Kidney (tissue), 14 donors: ENCODE measurements around the gene PXDC1. TPM values are rescaled to one million over a fixed set of nuclear protein-coding genes. Genes with fewer than 3 reads are reported as not detected.

Experiments
- DNase-seq, 5 donors: peaks; one replicate each; pipeline ENCODE4 v3.0.0-alpha.2; 2013 to 2020
- FAIRE-seq: peaks from 2 replicates; lab custom pipeline; 2012; peaks lifted over from hg19 to GRCh38; lab: Jason Lieb, UNC
- H3K27ac ChIP-seq, 2 donors: one replicate each; pipeline ENCODE4 v1.7.0; 2013; ENCODE audit warnings: low read depth in 2 of 2, low read length in 2 of 2, inconsistent platforms in 1 of 2
- H3K27me3 ChIP-seq: one replicate; pipeline ENCODE4 v1.7.1; 2013; ENCODE audit warnings: low read length, inconsistent platforms; ENCODE audit not compliant: control insufficient read depth, insufficient read depth
- H3K36me3 ChIP-seq, 3 donors: one replicate each; pipeline versions ENCODE4 v1.7.0 to v1.7.1; 2013; ENCODE audit warnings: low read length in 3 of 3, control low read depth in 1 of 3, inconsistent platforms in 1 of 3; ENCODE audit not compliant: insufficient read depth in 3 of 3, control insufficient read depth in 2 of 3
- H3K4me1 ChIP-seq, 3 donors: one replicate each; pipeline versions ENCODE4 v1.7.0 to v1.7.1; 2013; ENCODE audit warnings: low read length in 3 of 3, inconsistent platforms in 1 of 3, low read depth in 1 of 3; ENCODE audit not compliant: control insufficient read depth in 2 of 3, insufficient read depth in 2 of 3
- H3K4me3 ChIP-seq, 3 donors: one replicate each; pipeline versions ENCODE4 v1.7.0 to v1.8.1; 2013; ENCODE audit warnings: low read length in 3 of 3, control low read depth in 1 of 3, inconsistent platforms in 1 of 3
- H3K9ac ChIP-seq, 3 donors: one replicate each; pipeline versions ENCODE4 v1.7.0 to v1.7.1; 2013; ENCODE audit warnings: low read length in 3 of 3, control low read depth in 1 of 3, inconsistent platforms in 1 of 3
- H3K9me3 ChIP-seq, 3 donors: one replicate each; pipeline versions ENCODE4 v1.7.0 to v1.7.1; 2013; ENCODE audit warnings: low read length in 3 of 3, control low read depth in 1 of 3, inconsistent platforms in 1 of 3; ENCODE audit not compliant: control insufficient read depth in 2 of 3, insufficient read depth in 1 of 3
- CTCF ChIP-seq: IDR thresholded peaks from 3 replicates; pipeline ENCODE4 v1.5.1; 2012; ENCODE audit warnings: mild to moderate bottlenecking, moderate library complexity, borderline replicate concordance; ENCODE audit not compliant: insufficient read depth; ENCODE audit errors: extremely low read depth
- intact Hi-C: fragments of 100-400 bp; cut with DNase I; formaldehyde crosslinking; loops from one replicate; pipeline ENCODE4 v1.11.1; 2022
- polyA plus RNA-seq: library from polyadenylated mRNA; stranded (reverse); fragments of 350-450 nt; fragmentation: Illumina TruSeq; extraction: RNeasy Lipid Tissue Mini Kit (QIAGEN cat#74804); gene quantifications from one replicate; pipeline ENCODE4 v1.2.3, GENCODE V29; 2014; ENCODE audit warnings: low read depth, low replicate concordance; ENCODE audit not compliant: insufficient read depth
- total RNA-seq: library from RNA; stranded (reverse); fragmentation: NEBNext Ultra II Directional; extraction: Animal tissue kit (Norgen Biotek cat#: 25700); gene quantifications from one replicate; pipeline ENCODE4 v1.2.1, GENCODE V29; 2021
- donor health status: control.
- donor health status: control.
- donor health status: control.
- donor health status: control.
- donor health status: control.
- donor health status: DM: yes; HTN: yes; CAD: no.
- donor health status: Normal renal cell carcinoma (clear cell type).

PXDC1 gene
- total and polyA plus RNA-seq, 2 donors from 2014 or later, result 28.9 to 35.0 TPM

- intact Hi-C loops, result no loop called here
- Histone ChIP-seq H3K4me1 (peaks cover 0 to 14% (median 10%) of the 10 kb centered on the region in 3 donors), H3K9ac (no peak overlapping the region), H3K4me3 (no peak overlapping the region), H3K27ac (no peak overlapping the region), H3K9me3 (no peaks in the 10 kb centered on the region), H3K36me3 (peaks cover 0 to 15% (median 8%) of the 10 kb centered on the region in 3 donors), H3K27me3 (no peaks in the 10 kb centered on the region)
- DNase-seq (peak in 1 of 5 donors; percentile 45), FAIRE-seq (no peak)
- TF ChIP-seq CTCF, result no peak
Observed at GRCh38 chr6:3740551-3741476, 10.7 kb downstream of the PXDC1 start.

DNA sequence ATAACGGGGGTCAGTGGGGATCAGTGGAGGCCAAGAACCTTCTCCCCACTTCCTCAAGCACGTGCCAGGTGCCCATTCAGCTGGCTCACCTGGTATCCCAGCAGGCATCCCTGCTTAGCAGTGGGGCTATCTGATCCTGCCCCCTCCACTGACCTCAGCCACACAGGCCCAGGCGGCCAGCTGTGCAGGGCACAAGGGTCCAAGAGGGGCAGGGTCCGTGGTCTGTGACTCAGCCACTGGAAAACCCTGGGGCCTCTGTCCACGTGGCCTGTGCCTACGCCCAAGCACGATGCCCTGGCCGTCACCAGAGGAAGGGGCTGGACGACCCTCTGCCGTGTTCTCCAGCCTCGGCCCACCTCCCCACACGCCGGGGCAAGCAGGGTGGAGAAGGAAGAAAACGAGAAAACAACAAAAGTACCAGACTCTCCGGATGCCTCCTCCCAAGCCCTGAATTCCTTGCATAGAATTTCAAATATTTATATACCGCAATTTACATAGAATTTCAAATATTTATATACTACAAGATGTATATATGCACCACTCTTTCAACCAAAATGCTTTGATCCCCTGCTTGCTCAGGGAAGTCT is 12.1 kb downstream of the PXDC1 start:
- DNase-seq (peak in 2 of 5 donors; percentile 27 to 59), FAIRE-seq (no peak)
- Histone ChIP-seq H3K27me3 (no peaks in the 10 kb centered on the region), H3K36me3 (peaks cover 2 to 22% (median 8%) of the 10 kb centered on the region in 3 donors), H3K9me3 (peaks cover 0 to 4% (median 0%) of the 10 kb centered on the region in 3 donors), H3K4me3 (no peak overlapping the region), H3K4me1 (peaks cover 0 to 13% (median 10%) of the 10 kb centered on the region in 3 donors), H3K9ac (no peak overlapping the region), H3K27ac (no peak overlapping the region)
- TF ChIP-seq CTCF, result no peak
- intact Hi-C loops, result loop anchor here (5.0 kb wide), 1 partner anchor 457 kb away; no protein-coding TSS in a partner anchor

DNA sequence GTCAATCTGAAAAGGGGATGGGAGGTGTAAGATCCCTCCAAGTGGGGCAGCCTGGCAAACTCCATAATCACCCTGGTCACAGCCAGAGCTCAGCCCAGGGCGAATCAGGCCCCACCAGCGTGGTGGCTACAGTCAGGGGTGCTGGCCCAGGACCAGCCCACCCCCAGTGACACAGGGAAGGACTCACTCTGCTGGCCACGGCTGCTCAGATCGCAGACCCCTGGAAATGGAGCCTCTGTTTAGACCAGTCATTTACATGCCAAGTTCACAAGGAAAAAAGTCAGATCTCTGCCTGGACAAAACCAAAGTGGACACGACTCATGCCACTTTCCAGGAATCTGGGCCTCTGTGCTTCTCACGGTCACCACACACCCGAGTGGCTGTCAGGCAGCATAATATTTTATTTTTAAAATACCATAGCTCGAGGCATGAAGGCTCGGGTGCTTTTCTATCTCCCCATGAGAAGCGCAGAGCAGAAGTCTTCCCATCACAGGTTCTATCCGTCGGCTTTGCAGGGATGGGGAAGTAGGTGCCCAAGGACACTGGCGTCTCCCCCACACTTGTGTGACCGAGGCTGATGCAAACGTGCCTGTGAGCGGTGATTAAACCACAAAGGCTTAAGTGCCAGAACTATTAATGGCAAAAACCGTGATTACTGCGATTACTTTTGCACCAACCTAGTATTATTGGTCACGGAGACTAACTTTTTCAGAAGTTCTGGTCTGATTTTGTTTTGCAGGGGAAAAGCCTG is 13.0 kb downstream of the PXDC1 start:
- H3K4me3 ChIP-seq, result no peak overlapping the region
- no peak for TF ChIP-seq CTCF
- peaks cover 0 to 7% (median 6%) of the 10 kb centered on the region in 3 donors for H3K4me1 ChIP-seq
- no peak overlapping the region for H3K27ac ChIP-seq
- no peaks in the 10 kb centered on the region for H3K27me3 ChIP-seq
- DNase-seq (peak in 1 of 5 donors; percentile 28), FAIRE-seq (no peak)
- H3K9me3 ChIP-seq, result peaks cover 0 to 4% (median 0%) of the 10 kb centered on the region in 3 donors
- peaks cover 2 to 22% (median 8%) of the 10 kb centered on the region in 3 donors for H3K36me3 ChIP-seq
- intact Hi-C loops, result loop anchor here (5.0 kb wide), 1 partner anchor 456 kb away; no protein-coding TSS in a partner anchor
- no peak overlapping the region for H3K9ac ChIP-seq
